GM12873 (cell line): ENCODE measurements around the gene ITGB2.
A peak's percentile ranks its signal among the peaks of the same experiment; 100 is the strongest.

ENCODE experiments used
- CTCF ChIP-seq: IDR thresholded peaks from 2 replicates; pipeline ENCODE4 v1.5.1; 2012; ENCODE audit warnings: low read depth, mild to moderate bottlenecking, moderate library complexity, low read length, control low read depth; ENCODE audit not compliant: insufficient read depth; ENCODE audit errors: missing control alignments

ITGB2 gene

GRCh38 chr21:44845418-44846223 lies 75.1 kb downstream of the ITGB2 start:
- peak; percentile 52 for TF ChIP-seq CTCF

GRCh38 chr21:44844256-44844655 lies 76.4 kb downstream of the ITGB2 start:
- TF ChIP-seq CTCF: no peak

GRCh38 chr21:44842721-44843445 lies 77.8 kb downstream of the ITGB2 start:
- no peak for TF ChIP-seq CTCF

GRCh38 chr21:44842087-44842486 lies 78.6 kb downstream of the ITGB2 start:
- no peak for TF ChIP-seq CTCF

- no peak for TF ChIP-seq CTCF
Observed at GRCh38 chr21:44840771-44841170, 79.9 kb downstream of the ITGB2 start.

- no peak for TF ChIP-seq CTCF
Observed at GRCh38 chr21:44838951-44839350, 81.7 kb downstream of the ITGB2 start.

GRCh38 chr21:44838039-44838895 lies 82.4 kb downstream of the ITGB2 start:
- no peak for TF ChIP-seq CTCF
